HepG2 (cell line): ENCODE measurements around the gene INTU.

Experiments
- ETS1 ChIP-seq: sonication (generic); formaldehyde crosslinking; IDR thresholded peaks from 2 replicates; pipeline ENCODE4 v1.4.0; 2020; ENCODE audit warnings: missing genetic modification reagents
- KAT2B ChIP-seq: fragments of 150-350 bp; IDR thresholded peaks from 2 replicates; pipeline ENCODE4 v1.6.1; 2014; ENCODE audit warnings: low read depth, low read length, borderline replicate concordance
- NFE2L1 ChIP-seq: sonication (generic); formaldehyde crosslinking; IDR thresholded peaks from 2 replicates; pipeline ENCODE4 v1.4.0; 2020; ENCODE audit warnings: missing genetic modification reagents, mild to moderate bottlenecking, borderline replicate concordance
- NFRKB ChIP-seq: fragments of 450-650 bp; IDR thresholded peaks from 2 replicates; pipeline ENCODE4 v1.6.1; 2017
- ZBTB42 ChIP-seq: sonication (generic); formaldehyde crosslinking; IDR thresholded peaks from 2 replicates; pipeline ENCODE4 v1.5.0; 2020; ENCODE audit warnings: mild to moderate bottlenecking, missing genetic modification reagents
- ZNF256 ChIP-seq: sonication (generic); formaldehyde crosslinking; conservative IDR thresholded peaks from 2 replicates; pipeline ENCODE4 v1.4.0; 2020; ENCODE audit warnings: missing genetic modification reagents
- ZNF343 ChIP-seq: sonication (generic); formaldehyde crosslinking; IDR thresholded peaks from 2 replicates; pipeline ENCODE4 v1.4.0; 2020; ENCODE audit warnings: mild to moderate bottlenecking, missing genetic modification reagents
- ZNF839 ChIP-seq: sonication (generic); formaldehyde crosslinking; IDR thresholded peaks from 2 replicates; pipeline ENCODE4 v1.4.0; 2020; ENCODE audit warnings: missing genetic modification reagents, mild to moderate bottlenecking, borderline replicate concordance
- ZUFSP ChIP-seq: sonication (generic); formaldehyde crosslinking; IDR thresholded peaks from 2 replicates; pipeline ENCODE4 v1.9.0; 2021; ENCODE audit warnings: missing genetic modification reagents, mild to moderate bottlenecking, borderline replicate concordance

- TF ChIP-seq ZNF256 (no peak), ZNF343 (CRISPR knock-in tag) (no peak), KAT2B (no peak), ZBTB42 (CRISPR knock-in tag) (no peak), ZNF839 (CRISPR knock-in tag) (no peak), NFRKB (no peak), NFE2L1 (CRISPR knock-in tag) (no peak), ZUFSP (CRISPR knock-in tag) (no peak), ETS1 (no peak)
These were observed 10.2 kb upstream of the INTU start for GRCh38 chr4:127622621-127622920.
